Brain microvascular endothelial cell (primary cell): Measurements from ENCODE around the gene THRAP3.

Experiments used
- DNase-seq: peaks from one replicate; pipeline ENCODE4 v3.0.0-alpha.2; 2020
- H3K27ac ChIP-seq: fragments of 250-450 bp; sonication (Bioruptor Pico); 2 replicates; pipeline ENCODE4 v1.5.1; 2020; ENCODE audit warnings: mild to moderate bottlenecking, moderate library complexity
- H3K27me3 ChIP-seq: fragments of 250-450 bp; sonication (Bioruptor Pico); replicated peaks from 2 replicates; pipeline ENCODE4 v1.5.1; 2020; ENCODE audit warnings: mild to moderate bottlenecking
- H3K36me3 ChIP-seq: fragments of 250-450 bp; sonication (Bioruptor Pico); replicated peaks from 2 replicates; pipeline ENCODE4 v1.5.1; 2020; ENCODE audit warnings: mild to moderate bottlenecking
- H3K4me3 ChIP-seq: 2 replicates; pipeline ENCODE4 v1.5.1; 2011; ENCODE audit warnings: low read depth, mild to moderate bottlenecking, control low read depth, low read length, moderate library complexity
- CTCF ChIP-seq: IDR thresholded peaks from 2 replicates; pipeline ENCODE4 v1.5.1; 2011; ENCODE audit warnings: low read depth, mild to moderate bottlenecking, moderate library complexity, low read length, control low read depth, inconsistent platforms; ENCODE audit errors: missing control alignments
- in situ Hi-C: cut with HindIII; loops from 2 replicates; pipeline ENCODE4 v1.10.0; 2017; ENCODE audit warnings: low sequenced_read_pairs, low pct_ligation_motif_present

Gene THRAP3

GRCh38 chr1:36258960-36259344 lies 34.7 kb downstream of the THRAP3 start:
- Histone ChIP-seq H3K27me3 (no peaks in the 10 kb centered on the region), H3K27ac (no peak overlapping the region), H3K4me3 (no peak overlapping the region), H3K36me3 (peaks cover 37% of the 10 kb centered on the region)
- in situ Hi-C loops: no loop called here
- no peak for TF ChIP-seq CTCF
- no peak for DNase-seq

- no peaks in the 10 kb centered on the region for H3K27me3 ChIP-seq
- H3K36me3 ChIP-seq: peaks cover 21% of the 10 kb centered on the region
- in situ Hi-C loops: no loop called here
- DNase-seq: no peak
- TF ChIP-seq CTCF: no peak
- no peak overlapping the region for H3K4me3 ChIP-seq
- no peak overlapping the region for H3K27ac ChIP-seq
Measured at GRCh38 chr1:36268981-36269380, 44.7 kb downstream of the THRAP3 start.

GRCh38 chr1:36269408-36269838 lies 45.2 kb downstream of the THRAP3 start:
- no peak for TF ChIP-seq CTCF

GRCh38 chr1:36273024-36273423 lies 48.8 kb downstream of the THRAP3 start:
- H3K27ac ChIP-seq: no peak overlapping the region
- in situ Hi-C loops: no loop called here
- no peaks in the 10 kb centered on the region for H3K27me3 ChIP-seq
- no peak for TF ChIP-seq CTCF
- no peak for DNase-seq
- peaks cover 15% of the 10 kb centered on the region for H3K36me3 ChIP-seq
- no peak overlapping the region for H3K4me3 ChIP-seq

More at GRCh38 chr1:36269408-36269838, 45.2 kb downstream of the THRAP3 start:
- no peak overlapping the region for H3K4me3 ChIP-seq
- DNase-seq: no peak
- H3K36me3 ChIP-seq: peaks cover 18% of the 10 kb centered on the region
- no peak overlapping the region for H3K27ac ChIP-seq
- H3K27me3 ChIP-seq: no peaks in the 10 kb centered on the region
- in situ Hi-C loops: no loop called here

GRCh38 chr1:36274201-36274600 lies 50.0 kb downstream of the THRAP3 start:
- Histone ChIP-seq H3K27ac (no peak overlapping the region), H3K27me3 (no peaks in the 10 kb centered on the region), H3K4me3 (no peak overlapping the region), H3K36me3 (peaks cover 12% of the 10 kb centered on the region)
- no peak for DNase-seq
- TF ChIP-seq CTCF: no peak
- in situ Hi-C loops: no loop called here

GRCh38 chr1:36276688-36277087 lies 52.4 kb downstream of the THRAP3 start:
- no peak for DNase-seq
- no peak overlapping the region for H3K4me3 ChIP-seq
- H3K27me3 ChIP-seq: no peaks in the 10 kb centered on the region
- in situ Hi-C loops: no loop called here
- TF ChIP-seq CTCF: no peak
- peaks cover 5% of the 10 kb centered on the region for H3K36me3 ChIP-seq
- no peak overlapping the region for H3K27ac ChIP-seq
